SU-DHL-6 (cell line): Measurements from ENCODE around the gene TECPR2.

Experiments used
- CTCF ChIP-seq: fragments of 200-600 bp; sonication (generic); IDR thresholded peaks from one replicate; pipeline ENCODE4 v1.5.1; 2017; ENCODE audit warnings: antibody characterized with exemption, mild to moderate bottlenecking, low read length, moderate library complexity; ENCODE audit not compliant: insufficient read depth, poor library complexity, severe bottlenecking
- EZH2phosphoT487 ChIP-seq: fragments of 200-600 bp; sonication (generic), shearing (Covaris generic); conservative IDR thresholded peaks from 2 replicates; pipeline ENCODE4 v1.6.1; 2018; ENCODE audit warnings: mild to moderate bottlenecking, antibody characterized with exemption, low read length, moderate library complexity, mixed read lengths

- TF ChIP-seq CTCF (no peak), EZH2phosphoT487 (no peak)
Observed at GRCh38 chr14:102464006-102464405, 101.3 kb downstream of the TECPR2 start.
